Calu3 (cell line): Measurements from ENCODE around the gene IFT80. TPM values are rescaled to one million over a fixed set of nuclear protein-coding genes. Genes with fewer than 3 reads are reported as not detected.

Experiments
- BruUV-seq: library from RNA; stranded (reverse); fragments of 400-500 nt; replicated peaks from 2 replicates; lab custom pipeline; 2021; lab: Mats Ljungman, UMichigan
- CTCF ChIA-PET: fragments of 300-600 bp; sonication (Branson Sonifier 250); formaldehyde crosslinking; loops from one replicate; lab custom pipeline; 2022; ENCODE audit warnings: antibody characterized with exemption; lab: Charles Lee
- DNase-seq: peaks from one replicate; pipeline ENCODE4 v3.0.0; 2022
- H3K27ac Mint-ChIP-seq: one replicate; pipeline ENCODE4 v1.8.0; 2022; ENCODE audit warnings: mixed read lengths; ENCODE audit not compliant: unreplicated experiment
- H3K27me3 Mint-ChIP-seq: one replicate; pipeline ENCODE4 v1.8.0; 2022; ENCODE audit warnings: mixed read lengths; ENCODE audit not compliant: unreplicated experiment
- H3K36me3 Mint-ChIP-seq: one replicate; pipeline ENCODE4 v1.8.0; 2022; ENCODE audit warnings: mild to moderate bottlenecking, moderate library complexity, mixed read lengths; ENCODE audit not compliant: insufficient read depth, unreplicated experiment
- H3K4me1 Mint-ChIP-seq: one replicate; pipeline ENCODE4 v1.8.0; 2022; ENCODE audit warnings: mild to moderate bottlenecking, low read depth, mixed read lengths; ENCODE audit not compliant: unreplicated experiment
- H3K4me3 Mint-ChIP-seq: one replicate; pipeline ENCODE4 v1.8.0; 2022; ENCODE audit warnings: mild to moderate bottlenecking, low read depth, moderate library complexity, mixed read lengths; ENCODE audit not compliant: unreplicated experiment
- H3K9me3 Mint-ChIP-seq: one replicate; pipeline ENCODE4 v1.8.0; 2022; ENCODE audit warnings: low read depth, mixed read lengths; ENCODE audit not compliant: unreplicated experiment
- intact Hi-C: fragments of 100-400 bp; cut with micrococcal nuclease; formaldehyde crosslinking; loops from one replicate; pipeline ENCODE4 v1.10.0; 2022; ENCODE audit not compliant: unreplicated experiment
- total RNA-seq: library from RNA; stranded (reverse); gene quantifications from 2 replicates; pipeline ENCODE4 v1.2.3, GENCODE V29; 2022
- TF ChIP-seq, protein P1 (sequence below): fragments of 200-600 bp; IDR thresholded peaks from one replicate; pipeline ENCODE4 v1.8.0; 2022; ENCODE audit warnings: antibody characterized with exemption; ENCODE audit not compliant: unreplicated experiment

Gene IFT80
- total RNA-seq, 1 experiment from 2014 or later, result 58.0 TPM

DNA sequence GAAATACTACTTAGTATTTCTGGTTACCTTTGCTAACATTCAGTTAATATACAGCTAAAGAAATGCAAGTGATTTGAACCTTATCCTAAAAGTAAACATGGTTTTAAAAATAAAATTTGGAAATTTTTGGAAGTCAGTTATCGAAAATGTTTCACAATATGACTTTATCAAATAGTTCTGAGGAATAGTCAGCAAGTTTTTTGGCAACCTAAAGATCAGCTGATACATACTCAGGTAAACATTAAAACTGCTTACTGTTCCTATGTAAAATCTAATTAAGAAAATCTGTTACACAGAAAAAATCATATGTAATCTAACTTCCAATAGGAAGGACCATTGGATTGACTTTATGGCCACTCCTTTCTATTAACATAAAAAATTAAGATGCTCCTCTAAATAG is 24.1 kb downstream of the IFT80 start:
- H3K27me3 Mint-ChIP-seq, result no peaks in the 10 kb centered on the region
- no TSS peak for BruUV-seq
- H3K27ac Mint-ChIP-seq, result no peak overlapping the region
- peaks cover 36% of the 10 kb centered on the region for H3K4me1 Mint-ChIP-seq
- H3K36me3 Mint-ChIP-seq, result no peaks in the 10 kb centered on the region
- no peaks in the 10 kb centered on the region for H3K9me3 Mint-ChIP-seq
- no peak for DNase-seq
- no peak overlapping the region for H3K4me3 Mint-ChIP-seq
- CTCF ChIA-PET, result interaction anchor here (0.6 to 0.7 kb wide), 3 partner anchors 154 to 710 kb away, joined by 3 to 4 read pairs (median 3); no protein-coding TSS in a partner anchor
- TF ChIP-seq, protein P1, sequence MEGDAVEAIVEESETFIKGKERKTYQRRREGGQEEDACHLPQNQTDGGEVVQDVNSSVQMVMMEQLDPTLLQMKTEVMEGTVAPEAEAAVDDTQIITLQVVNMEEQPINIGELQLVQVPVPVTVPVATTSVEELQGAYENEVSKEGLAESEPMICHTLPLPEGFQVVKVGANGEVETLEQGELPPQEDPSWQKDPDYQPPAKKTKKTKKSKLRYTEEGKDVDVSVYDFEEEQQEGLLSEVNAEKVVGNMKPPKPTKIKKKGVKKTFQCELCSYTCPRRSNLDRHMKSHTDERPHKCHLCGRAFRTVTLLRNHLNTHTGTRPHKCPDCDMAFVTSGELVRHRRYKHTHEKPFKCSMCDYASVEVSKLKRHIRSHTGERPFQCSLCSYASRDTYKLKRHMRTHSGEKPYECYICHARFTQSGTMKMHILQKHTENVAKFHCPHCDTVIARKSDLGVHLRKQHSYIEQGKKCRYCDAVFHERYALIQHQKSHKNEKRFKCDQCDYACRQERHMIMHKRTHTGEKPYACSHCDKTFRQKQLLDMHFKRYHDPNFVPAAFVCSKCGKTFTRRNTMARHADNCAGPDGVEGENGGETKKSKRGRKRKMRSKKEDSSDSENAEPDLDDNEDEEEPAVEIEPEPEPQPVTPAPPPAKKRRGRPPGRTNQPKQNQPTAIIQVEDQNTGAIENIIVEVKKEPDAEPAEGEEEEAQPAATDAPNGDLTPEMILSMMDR, result no peak
- intact Hi-C loops, result no loop called here

DNA sequence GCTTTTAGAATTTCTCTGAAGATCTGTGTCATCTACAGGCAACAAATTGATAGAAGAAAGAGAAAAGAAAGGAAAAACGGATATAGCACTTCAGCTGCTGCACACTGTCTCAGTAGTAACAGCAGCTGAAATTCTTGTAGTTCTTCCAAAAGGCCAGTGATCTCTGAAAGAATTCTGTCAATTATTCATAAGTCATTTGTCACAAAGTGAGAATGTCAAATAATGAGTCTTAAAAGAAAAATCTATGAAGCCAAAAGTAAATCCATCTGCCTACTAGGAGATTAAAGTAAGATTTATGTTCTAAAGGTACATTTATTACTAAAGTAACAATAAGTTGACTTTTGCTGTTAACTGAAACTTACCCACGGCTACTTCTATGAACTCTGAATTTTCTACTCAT is 24.6 kb downstream of the IFT80 start:
- Mint-ChIP-seq H3K36me3 (no peaks in the 10 kb centered on the region), H3K27me3 (no peaks in the 10 kb centered on the region), H3K27ac (no peak overlapping the region), H3K9me3 (no peaks in the 10 kb centered on the region), H3K4me1 (peaks cover 31% of the 10 kb centered on the region), H3K4me3 (peak overlapping the region; percentile 15)
- intact Hi-C loops, result no loop called here
- no peak for DNase-seq
- TF ChIP-seq, protein P1, result no peak
- CTCF ChIA-PET, result interaction anchor here (0.6 to 0.7 kb wide), 4 partner anchors 67 to 710 kb away, joined by 3 to 4 read pairs (median 4); no protein-coding TSS in a partner anchor
- BruUV-seq, result no TSS peak

DNA sequence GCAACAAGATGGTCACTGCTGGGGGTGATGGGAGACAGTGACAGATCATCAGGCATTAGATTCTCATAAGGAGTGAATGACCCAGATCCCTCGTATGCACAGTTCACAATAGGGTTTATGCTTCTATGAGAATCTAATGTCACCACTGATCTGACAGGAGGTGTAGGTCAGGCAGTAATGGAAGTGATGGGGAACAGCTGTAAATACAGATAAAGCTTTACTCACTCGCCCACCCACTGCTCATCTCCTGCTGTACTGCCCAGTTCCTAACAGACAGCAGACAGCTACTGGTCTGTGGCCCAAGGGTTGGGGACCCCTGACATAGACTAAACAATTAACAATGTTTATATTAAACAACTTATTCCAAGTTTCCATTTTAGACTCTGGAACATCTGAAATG is 25.4 kb downstream of the IFT80 start:
- Mint-ChIP-seq H3K36me3 (no peaks in the 10 kb centered on the region), H3K4me3 (peak overlapping the region; percentile 15), H3K27me3 (no peaks in the 10 kb centered on the region), H3K27ac (no peak overlapping the region), H3K9me3 (no peaks in the 10 kb centered on the region), H3K4me1 (peaks cover 23% of the 10 kb centered on the region)
- DNase-seq, result no peak
- CTCF ChIA-PET, result no interaction called here
- no TSS peak for BruUV-seq
- intact Hi-C loops, result no loop called here
- TF ChIP-seq, protein P1, result no peak

DNA sequence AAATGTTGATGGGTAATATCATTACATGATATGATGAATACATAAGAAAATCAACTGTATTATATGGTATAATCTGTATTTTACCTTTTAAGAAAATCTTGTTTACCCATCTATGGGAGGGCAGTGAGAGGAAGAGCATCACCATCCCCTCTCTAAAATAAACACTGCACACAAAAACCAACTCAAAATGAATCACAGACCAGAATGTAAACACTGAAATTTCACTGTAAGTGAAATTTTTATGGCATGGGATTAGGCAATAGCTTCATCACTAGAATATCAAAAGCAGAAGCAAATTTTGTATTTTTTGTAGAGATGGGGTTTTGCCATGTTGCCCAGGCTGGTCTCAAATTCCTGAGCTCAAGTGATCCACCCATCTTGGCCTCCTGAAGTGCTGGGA is 26.2 kb downstream of the IFT80 start:
- peaks cover 22% of the 10 kb centered on the region for H3K4me1 Mint-ChIP-seq
- CTCF ChIA-PET, result no interaction called here
- intact Hi-C loops, result no loop called here
- H3K9me3 Mint-ChIP-seq, result no peaks in the 10 kb centered on the region
- no peak overlapping the region for H3K4me3 Mint-ChIP-seq
- TF ChIP-seq, protein P1, result no peak
- BruUV-seq, result no TSS peak
- no peaks in the 10 kb centered on the region for H3K36me3 Mint-ChIP-seq
- no peak overlapping the region for H3K27ac Mint-ChIP-seq
- no peak for DNase-seq
- H3K27me3 Mint-ChIP-seq, result no peaks in the 10 kb centered on the region
